Measurements from ENCODE around the gene CASK.
A peak's percentile ranks its signal among the peaks of the same experiment; 100 is the strongest.

Gene CASK

DNA sequence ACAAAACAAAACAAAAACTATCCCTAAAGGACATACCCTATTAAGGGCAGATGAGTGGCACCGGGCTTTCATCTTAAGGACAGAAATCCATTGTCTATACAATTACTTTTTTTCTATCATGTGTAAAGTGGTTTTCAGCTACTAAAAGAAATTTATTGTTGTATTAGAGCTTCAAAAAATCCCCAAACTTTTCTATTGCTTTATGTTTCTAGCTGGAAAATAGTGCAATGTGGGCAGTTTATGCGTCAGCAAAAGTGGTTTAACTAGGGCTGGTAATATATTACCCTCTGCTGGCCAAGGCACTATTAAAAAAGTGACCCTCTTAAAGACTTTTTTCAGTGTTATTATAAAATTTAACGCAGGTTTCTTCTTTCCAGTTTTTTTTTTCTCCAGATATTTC lies 214.9 kb downstream of the CASK start:
- H3K4me1 ChIP-seq (ENCODE audit: control insufficient read depth, low read length) = peaks cover 57% of the 10 kb centered on the region
- H3K4me3 ChIP-seq (ENCODE audit: low read length) = no peak overlapping the region
- H3K4me2 ChIP-seq (ENCODE audit: low read length) = no peak overlapping the region

GRCh38 chrX:41707218-41707617 lies 216.1 kb downstream of the CASK start:
- H3K4me3 ChIP-seq (ENCODE audit: low read length) = no peak overlapping the region
- H3K9me2 ChIP-seq (replicated peaks; ENCODE audit: control insufficient read depth, low read length) = no peaks in the 10 kb centered on the region
- H3K4me2 ChIP-seq (ENCODE audit: low read length) = peak overlapping the region; percentile 69
- TF ChIP-seq EZH2phosphoT487 (IDR thresholded peaks at IDR 0.05; ENCODE audit: borderline replicate concordance, low read length) = no peak
- TF ChIP-seq CTCF (IDR thresholded peaks at IDR 0.05; ENCODE audit: low read depth, low read length, poor library complexity, severe bottlenecking) = no peak
- H3K79me2 ChIP-seq (ENCODE audit: control insufficient read depth, low read length) = no peaks in the 10 kb centered on the region
- H4K20me1 ChIP-seq (ENCODE audit: control insufficient read depth, insufficient read depth, low read depth, low read length) = no peaks in the 10 kb centered on the region
- no peaks in the 10 kb centered on the region for H3K27me3 ChIP-seq (ENCODE audit: control insufficient read depth, low read length)
- peaks cover 58% of the 10 kb centered on the region for H3K4me1 ChIP-seq (ENCODE audit: control insufficient read depth, low read length)
- 0 out of 2 replicates have a peak overlapping the region, but pooled peaks have one; percentile 92 for H3K27ac ChIP-seq (ENCODE audit: low read depth, low read length)
- no peaks in the 10 kb centered on the region for H3K36me3 ChIP-seq (ENCODE audit: control insufficient read depth, low read length)
- H3K9me3 ChIP-seq (ENCODE audit: control insufficient read depth, insufficient read depth, low read length) = no peaks in the 10 kb centered on the region
- H3F3A ChIP-seq (ENCODE audit: control insufficient read depth, insufficient read depth) = peaks cover 7% of the 10 kb centered on the region

More for the DNA sequence above, 214.9 kb downstream of the CASK start:
- Histone ChIP-seq H3K79me2 (ENCODE audit: control insufficient read depth, low read length) (no peaks in the 10 kb centered on the region), H3K9me3 (ENCODE audit: control insufficient read depth, insufficient read depth, low read length) (no peaks in the 10 kb centered on the region), H3K9me2 (replicated peaks; ENCODE audit: control insufficient read depth, low read length) (no peaks in the 10 kb centered on the region), H3K27me3 (ENCODE audit: control insufficient read depth, low read length) (no peaks in the 10 kb centered on the region), H4K20me1 (ENCODE audit: control insufficient read depth, insufficient read depth, low read depth, low read length) (no peaks in the 10 kb centered on the region), H3K27ac (ENCODE audit: low read depth, low read length) (no peak overlapping the region), H3K36me3 (ENCODE audit: control insufficient read depth, low read length) (no peaks in the 10 kb centered on the region), H3F3A (ENCODE audit: control insufficient read depth, insufficient read depth) (peaks cover 7% of the 10 kb centered on the region)
- TF ChIP-seq EZH2phosphoT487 (IDR thresholded peaks at IDR 0.05; ENCODE audit: borderline replicate concordance, low read length) (no peak), CTCF (IDR thresholded peaks at IDR 0.05; ENCODE audit: low read depth, low read length, poor library complexity, severe bottlenecking) (no peak)

- Histone ChIP-seq H3K9me2 (replicated peaks; ENCODE audit: control insufficient read depth, low read length) (no peaks in the 10 kb centered on the region), H3K27ac (ENCODE audit: low read depth, low read length) (peak overlapping the region; percentile 92), H3K36me3 (ENCODE audit: control insufficient read depth, low read length) (no peaks in the 10 kb centered on the region), H3F3A (ENCODE audit: control insufficient read depth, insufficient read depth) (peaks cover 7% of the 10 kb centered on the region), H3K4me3 (ENCODE audit: low read length) (peak overlapping the region; percentile 51), H3K27me3 (ENCODE audit: control insufficient read depth, low read length) (no peaks in the 10 kb centered on the region), H3K79me2 (ENCODE audit: control insufficient read depth, low read length) (no peaks in the 10 kb centered on the region), H3K4me2 (ENCODE audit: low read length) (peak overlapping the region; percentile 69), H4K20me1 (ENCODE audit: control insufficient read depth, insufficient read depth, low read depth, low read length) (no peaks in the 10 kb centered on the region), H3K4me1 (ENCODE audit: control insufficient read depth, low read length) (peaks cover 58% of the 10 kb centered on the region), H3K9me3 (ENCODE audit: control insufficient read depth, insufficient read depth, low read length) (no peaks in the 10 kb centered on the region)
- TF ChIP-seq CTCF (IDR thresholded peaks at IDR 0.05; ENCODE audit: low read depth, low read length, poor library complexity, severe bottlenecking) (no peak), EZH2phosphoT487 (IDR thresholded peaks at IDR 0.05; ENCODE audit: borderline replicate concordance, low read length) (no peak)
These were observed 217.5 kb downstream of the CASK start for GRCh38 chrX:41705680-41706374.
